Activated T-helper 1 cell treated with anti-CD3 and anti-CD28 coated beads, Interleukin-12 subunit alpha, Interleukin-12 subunit beta, Interleukin-2, Interleukin-4 antibody, amounts not matched to agents 30 ng/mL and 10 ng/mL and 1 ng/mL, durations not matched to agents 14 hours and 24 hours and 36 hours (primary cell): ENCODE measurements around the gene CBFA2T3. TPM values are rescaled to one million over a fixed set of nuclear protein-coding genes. Genes with fewer than 3 reads are reported as not detected.
"Not testable (repeated sequence)": the region's sequence is repeated elsewhere in the genome, so short reads cannot be mapped to it uniquely, and the experiment has no call there.

Source experiments
- DNase-seq: peaks from one replicate; pipeline ENCODE4 v3.0.0; 2021; ENCODE audit warnings: low spot score
- H3K27ac Mint-ChIP-seq: one replicate; pipeline ENCODE4 v1.8.0; 2021; ENCODE audit warnings: mild to moderate bottlenecking, mixed read lengths
- H3K27me3 Mint-ChIP-seq: one replicate; pipeline ENCODE4 v1.8.0; 2022; ENCODE audit warnings: mild to moderate bottlenecking, moderate library complexity, mixed read lengths; ENCODE audit not compliant: insufficient read depth
- H3K36me3 Mint-ChIP-seq: one replicate; pipeline ENCODE4 v1.8.0; 2021; ENCODE audit warnings: low read depth, mixed read lengths
- H3K4me1 Mint-ChIP-seq: one replicate; pipeline ENCODE4 v1.8.0; 2021; ENCODE audit warnings: low read depth, mixed read lengths
- H3K4me3 Mint-ChIP-seq: one replicate; pipeline ENCODE4 v1.8.0; 2021; ENCODE audit warnings: mild to moderate bottlenecking, moderate library complexity, mixed read lengths
- H3K9me3 Mint-ChIP-seq: one replicate; pipeline ENCODE4 v1.8.0; 2021; ENCODE audit warnings: mixed read lengths
- intact Hi-C: fragments of 100-400 bp; cut with micrococcal nuclease; formaldehyde crosslinking; loops from one replicate; pipeline ENCODE4 v1.15.1; 2024
- total RNA-seq: library from RNA; stranded (reverse); gene quantifications from 2 replicates; pipeline ENCODE4 v1.2.3, GENCODE V29; 2022

The CBFA2T3 gene
- total RNA-seq, 1 donor from 2014 or later = not detected

DNA sequence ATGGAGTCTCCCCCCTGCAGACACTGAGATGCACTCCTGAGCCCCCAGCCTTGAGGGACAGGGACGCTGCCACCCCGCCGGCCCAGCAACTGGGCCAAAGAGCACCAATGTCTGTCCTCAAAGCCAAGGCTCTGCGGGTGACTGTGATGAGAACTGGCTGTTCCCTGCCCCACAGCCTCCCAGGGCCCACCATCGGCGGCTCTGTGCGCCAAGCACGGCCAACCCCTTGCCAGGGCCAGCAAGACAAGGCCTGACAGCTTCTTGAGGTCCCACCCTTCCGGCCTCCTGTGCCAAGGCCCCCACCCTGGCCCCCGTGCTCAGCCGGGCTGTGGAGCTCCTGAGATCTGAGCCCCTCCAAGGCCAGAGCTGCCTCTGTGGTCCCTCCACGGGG is 76.3 kb downstream of the CBFA2T3 start:
- no peak overlapping the region for H3K4me3 Mint-ChIP-seq
- no peaks in the 10 kb centered on the region for H3K36me3 Mint-ChIP-seq
- H3K9me3 Mint-ChIP-seq = no peaks in the 10 kb centered on the region
- H3K27me3 Mint-ChIP-seq = no peaks in the 10 kb centered on the region
- no peak overlapping the region for H3K27ac Mint-ChIP-seq
- no peak for DNase-seq
- no peaks in the 10 kb centered on the region for H3K4me1 Mint-ChIP-seq
- intact Hi-C loops = no loop called here

- Mint-ChIP-seq H3K27ac (no peak overlapping the region), H3K4me1 (no peaks in the 10 kb centered on the region), H3K4me3 (no peak overlapping the region), H3K27me3 (no peaks in the 10 kb centered on the region), H3K36me3 (no peaks in the 10 kb centered on the region), H3K9me3 (no peaks in the 10 kb centered on the region)
- intact Hi-C loops = no loop called here
- DNase-seq = no peak
Measured at GRCh38 chr16:88899901-88900661, 76.9 kb downstream of the CBFA2T3 start.

GRCh38 chr16:88897696-88898425 is 79.1 kb downstream of the CBFA2T3 start:
- no peaks in the 10 kb centered on the region for H3K4me1 Mint-ChIP-seq
- no peaks in the 10 kb centered on the region for H3K27me3 Mint-ChIP-seq
- no peaks in the 10 kb centered on the region for H3K9me3 Mint-ChIP-seq
- no peak for DNase-seq
- H3K4me3 Mint-ChIP-seq = no peak overlapping the region
- no peaks in the 10 kb centered on the region for H3K36me3 Mint-ChIP-seq
- intact Hi-C loops = no loop called here
- H3K27ac Mint-ChIP-seq = no peak overlapping the region

DNA sequence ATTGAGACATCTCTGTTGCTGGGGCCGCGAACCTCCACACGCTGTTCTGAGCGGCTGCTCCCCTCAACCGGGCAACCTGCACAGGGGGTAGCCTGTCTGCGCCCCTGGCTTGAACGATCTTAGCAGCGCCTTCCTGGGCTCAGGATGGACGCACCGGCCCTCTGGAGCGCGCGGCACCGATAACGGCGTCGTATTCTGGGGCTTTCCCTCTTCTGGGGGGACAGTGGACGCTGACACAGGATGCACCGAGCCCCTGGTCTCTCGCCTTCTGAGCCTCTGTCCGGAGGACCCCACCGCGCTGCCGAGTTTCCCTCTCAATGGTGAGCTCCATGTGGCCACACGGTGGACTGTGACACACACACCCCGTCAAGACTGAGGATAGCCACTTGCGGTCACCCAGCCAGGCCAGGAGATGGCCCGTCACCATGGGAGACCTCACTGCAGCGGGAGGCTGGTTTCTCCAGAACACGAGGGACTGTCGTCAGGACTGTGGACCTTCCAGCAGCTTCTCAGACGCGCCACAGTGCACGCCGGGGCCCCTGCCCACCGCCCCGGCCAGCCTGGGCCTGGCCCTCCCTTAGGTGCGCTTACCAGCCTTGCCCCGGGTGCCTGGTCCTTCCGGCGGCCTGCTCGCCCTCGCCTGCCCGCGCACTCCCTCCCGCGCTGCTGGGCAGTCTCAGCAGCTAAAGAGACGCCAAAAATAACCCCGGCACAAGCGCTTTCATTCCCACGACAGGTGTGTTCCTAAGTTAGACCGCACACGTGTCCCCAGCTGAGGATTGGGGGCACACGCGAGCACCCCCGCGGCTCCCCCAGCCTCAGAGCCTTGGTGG is 80.6 kb downstream of the CBFA2T3 start:
- no peaks in the 10 kb centered on the region for H3K27me3 Mint-ChIP-seq
- no peaks in the 10 kb centered on the region for H3K9me3 Mint-ChIP-seq
- intact Hi-C loops = no loop called here
- DNase-seq = no peak
- H3K4me3 Mint-ChIP-seq = no peak overlapping the region
- H3K36me3 Mint-ChIP-seq = no peaks in the 10 kb centered on the region
- no peaks in the 10 kb centered on the region for H3K4me1 Mint-ChIP-seq
- H3K27ac Mint-ChIP-seq = no peak overlapping the region

- Mint-ChIP-seq H3K4me1 (no peaks in the 10 kb centered on the region), H3K9me3 (no peaks in the 10 kb centered on the region), H3K27ac (no peak overlapping the region), H3K36me3 (no peaks in the 10 kb centered on the region), H3K27me3 (peaks cover 2% of the 10 kb centered on the region), H3K4me3 (no peak overlapping the region)
- intact Hi-C loops = no loop called here
- DNase-seq = no peak
Measured at GRCh38 chr16:88895335-88895734, 81.7 kb downstream of the CBFA2T3 start.

DNA sequence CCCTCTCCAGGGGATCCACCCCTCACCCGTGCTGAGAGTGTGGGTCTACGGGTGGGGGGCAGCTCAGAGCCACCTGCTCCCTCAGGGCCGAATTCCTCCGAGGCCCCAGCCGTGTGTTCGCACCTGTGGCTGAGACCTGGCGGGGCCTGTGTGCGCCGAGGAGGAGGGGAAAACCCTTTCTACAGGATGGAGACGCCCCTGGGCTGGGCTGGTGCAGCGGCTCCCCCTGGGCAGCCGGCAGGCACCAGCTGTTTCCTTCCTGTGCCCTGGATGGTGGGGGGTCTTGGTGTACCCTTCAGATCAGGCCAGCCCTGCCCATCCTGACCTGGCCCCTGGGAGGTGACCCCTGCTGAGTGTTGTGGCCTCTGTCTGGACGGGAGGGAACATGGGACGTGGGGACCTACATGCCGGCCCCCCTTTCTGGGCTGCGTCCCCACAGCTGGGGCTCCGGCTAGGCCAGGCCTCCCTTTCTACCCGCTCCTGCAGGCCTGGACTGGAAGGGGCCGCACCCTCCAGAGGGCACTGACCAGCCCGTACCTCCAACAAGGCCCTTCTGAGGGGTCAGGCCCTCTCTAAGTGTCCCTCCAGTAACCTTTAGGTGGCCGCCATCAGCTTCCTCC is 82.2 kb downstream of the CBFA2T3 start:
- intact Hi-C loops = no loop called here
- no peak overlapping the region for H3K27ac Mint-ChIP-seq

GRCh38 chr16:88894266-88894665 is 82.7 kb downstream of the CBFA2T3 start:
- H3K27ac Mint-ChIP-seq, H3K4me1 Mint-ChIP-seq, intact Hi-C loops, H3K4me3 Mint-ChIP-seq, H3K9me3 Mint-ChIP-seq, DNase-seq, H3K36me3 Mint-ChIP-seq, H3K27me3 Mint-ChIP-seq: not testable (repeated sequence)

More for the DNA sequence above, 82.2 kb downstream of the CBFA2T3 start:
- Mint-ChIP-seq H3K4me1 (no peaks in the 10 kb centered on the region), H3K27me3 (peaks cover 2% of the 10 kb centered on the region), H3K4me3 (no peak overlapping the region), H3K9me3 (no peaks in the 10 kb centered on the region), H3K36me3 (no peaks in the 10 kb centered on the region)
- DNase-seq = no peak

DNA sequence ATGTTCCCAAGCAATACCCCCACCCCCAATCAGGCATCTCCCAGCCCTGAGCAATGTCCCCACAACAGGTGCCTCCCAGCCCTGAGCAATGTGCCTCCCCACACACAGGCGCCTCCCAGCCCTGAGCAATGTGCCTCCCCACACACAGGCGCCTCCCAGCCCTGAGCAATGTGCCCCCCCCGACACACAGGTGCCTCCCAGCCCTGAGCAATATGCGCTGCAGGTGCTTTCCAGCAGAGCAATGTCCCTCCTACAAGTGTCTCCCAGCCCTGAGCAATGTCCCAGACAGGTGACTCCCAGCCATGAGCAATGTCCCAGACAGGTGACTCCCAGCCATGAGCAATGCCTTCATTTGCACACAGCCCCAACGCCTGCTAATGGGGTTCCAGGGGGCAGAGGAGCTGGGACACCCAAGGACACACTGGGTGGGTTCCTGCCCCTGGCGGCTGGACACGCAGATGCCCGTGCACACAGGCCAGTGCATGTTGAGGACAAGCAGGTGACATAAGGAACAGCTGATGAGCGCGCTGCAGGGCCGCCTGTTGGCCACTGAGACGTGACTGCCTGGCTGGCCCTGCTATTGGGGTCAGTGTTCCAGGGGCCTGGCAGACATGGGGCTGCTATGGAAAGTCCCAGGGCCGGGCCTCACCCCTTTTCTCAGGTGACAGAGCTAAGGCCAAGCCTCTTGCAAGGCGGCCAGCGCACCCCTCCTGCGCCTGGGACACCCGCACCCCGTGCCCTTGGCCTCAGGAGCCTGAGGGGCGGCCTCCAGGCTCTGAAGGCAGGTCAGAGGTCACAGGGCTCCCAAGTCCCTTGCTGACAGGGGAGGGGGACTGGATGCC is 83.7 kb downstream of the CBFA2T3 start:
- Mint-ChIP-seq H3K27me3 (peaks cover 2% of the 10 kb centered on the region), H3K9me3 (no peaks in the 10 kb centered on the region), H3K4me3 (no peak overlapping the region), H3K4me1 (no peaks in the 10 kb centered on the region), H3K27ac (no peak overlapping the region), H3K36me3 (no peaks in the 10 kb centered on the region)
- intact Hi-C loops = no loop called here
- no peak for DNase-seq

- Mint-ChIP-seq H3K36me3 (no peaks in the 10 kb centered on the region), H3K4me3 (no peak overlapping the region), H3K27me3 (peaks cover 2% of the 10 kb centered on the region), H3K27ac (no peak overlapping the region), H3K9me3 (no peaks in the 10 kb centered on the region), H3K4me1 (no peaks in the 10 kb centered on the region)
- intact Hi-C loops = no loop called here
- DNase-seq = no peak
Measured at GRCh38 chr16:88892065-88892464, 84.9 kb downstream of the CBFA2T3 start.

DNA sequence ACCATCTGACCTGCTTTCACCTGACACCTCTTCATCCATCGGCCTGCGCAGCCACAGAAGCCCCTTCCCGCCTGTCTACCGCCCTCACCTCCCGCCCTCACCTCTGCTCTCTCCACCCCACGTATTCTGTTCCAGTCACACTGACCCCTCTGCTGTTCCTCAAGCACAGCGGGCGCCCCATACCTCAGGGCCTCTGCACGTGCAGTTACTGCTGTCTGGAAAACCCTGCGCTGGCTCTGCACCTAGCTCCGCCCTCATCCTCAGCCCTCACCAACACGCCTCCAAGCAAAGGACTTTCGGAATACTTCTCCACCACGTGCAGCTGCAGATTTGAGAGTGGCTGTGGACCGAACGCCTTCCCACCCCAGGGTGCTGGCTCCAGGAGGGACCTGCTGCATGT is 85.9 kb downstream of the CBFA2T3 start:
- intact Hi-C loops = no loop called here
- Mint-ChIP-seq H3K4me1 (no peaks in the 10 kb centered on the region), H3K27ac (no peak overlapping the region), H3K27me3 (peaks cover 2% of the 10 kb centered on the region), H3K4me3 (no peak overlapping the region), H3K36me3 (no peaks in the 10 kb centered on the region), H3K9me3 (no peaks in the 10 kb centered on the region)
- DNase-seq = no peak

- H3K27me3 Mint-ChIP-seq, H3K27ac Mint-ChIP-seq, DNase-seq, H3K9me3 Mint-ChIP-seq, H3K4me3 Mint-ChIP-seq, H3K4me1 Mint-ChIP-seq, intact Hi-C loops, H3K36me3 Mint-ChIP-seq: not testable (repeated sequence)
Measured at GRCh38 chr16:88889702-88890352, 87.2 kb downstream of the CBFA2T3 start.
